ENCODE measurements around the gene MRPS15.

Gene MRPS15

DNA sequence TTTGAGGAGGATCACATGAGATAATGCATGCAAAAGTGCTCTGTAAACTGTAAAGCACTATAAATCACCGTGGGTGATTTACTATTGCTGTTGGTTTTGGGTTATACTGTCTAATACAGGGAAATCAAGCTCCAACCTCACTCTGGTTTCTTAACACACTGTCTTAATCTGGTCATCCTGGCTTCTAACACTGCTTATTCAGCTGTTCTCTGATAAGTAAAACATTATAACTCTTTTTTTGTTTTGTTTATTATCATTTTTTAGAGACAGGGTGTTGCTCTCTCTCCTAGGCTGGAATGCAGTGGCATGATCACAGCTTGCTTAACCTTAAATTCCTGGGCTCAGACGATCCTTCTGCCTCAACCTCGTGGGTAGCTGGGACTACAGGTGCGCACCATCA is 44.6 kb downstream of the MRPS15 start:
- no peak for DNase-seq (ENCODE audit: low read depth)

GRCh38 chr1:36419140-36419539 is 45.0 kb downstream of the MRPS15 start:
- DNase-seq (ENCODE audit: low read depth): no peak

DNA sequence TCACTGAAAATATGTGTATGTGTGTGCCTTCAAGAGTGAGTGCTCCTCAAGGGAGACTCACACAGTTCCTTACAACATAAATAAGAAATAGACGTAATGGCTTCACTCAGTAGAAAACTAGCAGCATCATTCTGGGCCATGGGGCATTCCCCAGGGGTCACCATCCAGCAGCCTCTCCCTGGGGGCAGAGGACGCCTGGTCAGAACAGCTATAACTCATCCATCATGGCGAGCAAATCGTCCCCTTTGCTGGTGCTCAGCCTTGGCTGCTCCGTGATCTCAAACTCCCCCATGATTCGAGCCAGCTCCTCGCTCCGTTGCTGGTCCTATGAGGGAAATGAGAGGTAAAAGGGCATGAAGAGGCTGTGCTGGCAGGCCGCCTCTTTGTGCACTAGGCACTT is 46.3 kb downstream of the MRPS15 start:
- no peak for DNase-seq (ENCODE audit: low read depth)

- no peak for DNase-seq (ENCODE audit: low read depth)
Observed at GRCh38 chr1:36415661-36416326, 48.4 kb downstream of the MRPS15 start.

- no peak for DNase-seq (ENCODE audit: low read depth)
Observed at GRCh38 chr1:36414384-36414783, 49.8 kb downstream of the MRPS15 start.

DNA sequence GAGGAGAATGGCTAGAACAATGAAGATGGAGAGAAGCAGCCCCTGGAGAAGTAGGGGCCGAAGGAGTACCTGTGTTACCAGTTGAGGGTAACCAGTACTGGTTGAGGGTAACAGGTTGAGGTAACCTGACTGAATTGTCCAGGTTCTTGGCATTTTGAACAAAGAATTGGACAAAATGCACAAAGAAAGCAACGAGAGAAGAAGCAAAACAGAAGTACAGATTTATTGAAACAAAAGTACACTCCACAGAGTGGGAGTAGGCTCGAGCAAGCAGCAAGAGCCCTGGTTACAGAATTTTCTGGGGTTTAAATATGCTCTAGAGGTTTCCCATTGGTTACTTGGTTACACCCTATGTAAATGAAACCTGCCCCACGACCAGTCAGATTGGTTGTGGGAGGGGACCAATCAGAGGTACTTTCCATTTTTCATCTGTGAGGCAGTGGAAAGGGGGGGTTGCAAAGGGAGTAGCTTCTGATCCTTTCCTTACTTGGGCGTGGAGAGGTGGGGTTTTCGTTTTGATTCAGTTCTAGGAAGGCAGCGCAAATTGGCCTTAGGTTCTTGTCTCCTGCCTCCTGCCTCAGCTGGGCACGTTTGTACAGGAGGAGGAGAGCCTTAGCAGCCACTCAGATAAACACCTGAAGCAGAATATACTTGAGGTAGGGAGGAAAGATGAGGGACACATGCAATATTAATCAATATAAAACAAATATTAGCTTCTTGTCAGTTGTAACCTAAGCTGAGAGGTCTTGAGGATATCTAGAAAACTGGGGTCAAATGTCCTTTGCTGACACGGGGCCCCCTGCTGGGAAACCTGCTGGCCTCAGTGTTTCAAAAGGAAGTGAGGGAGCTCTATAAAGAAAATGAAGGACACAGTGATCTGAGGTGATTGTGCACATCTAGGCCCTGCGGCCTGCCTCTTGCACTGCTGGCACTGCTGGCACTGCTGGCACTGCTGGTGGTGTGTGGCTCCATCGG is 52.2 kb downstream of the MRPS15 start:
- peak; percentile 20 for DNase-seq (ENCODE audit: low read depth)

- peak; percentile 81 for DNase-seq (ENCODE audit: low read depth)
Observed at GRCh38 chr1:36408479-36408878, 55.7 kb downstream of the MRPS15 start.

DNA sequence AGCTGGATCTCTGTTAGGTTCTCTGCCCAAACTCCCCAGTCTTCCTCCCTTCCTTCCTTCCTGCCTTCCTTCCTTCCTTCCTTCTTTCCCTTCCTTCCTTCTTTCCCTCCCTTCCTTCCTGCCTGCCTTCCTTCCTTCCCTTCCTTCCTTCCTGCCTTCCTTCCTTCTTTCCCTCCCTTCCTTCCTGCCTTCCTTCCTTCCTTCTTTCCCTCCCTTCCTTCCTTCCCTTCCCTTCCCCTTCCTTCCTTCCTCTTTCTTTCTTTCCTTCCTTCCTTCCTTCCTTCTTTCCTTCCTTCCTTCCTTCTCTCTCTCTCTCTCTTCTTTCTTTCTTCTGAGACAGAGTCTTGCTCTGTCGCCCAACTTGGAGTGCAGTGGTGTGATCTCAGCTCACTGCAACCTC is 57.7 kb downstream of the MRPS15 start:
- DNase-seq (ENCODE audit: low read depth): no peak
